B cell (primary cell): ENCODE results near the gene PARD3B. TPM values are rescaled to one million over a fixed set of nuclear protein-coding genes. Genes with fewer than 3 reads are reported as not detected.

Experiments used
- ATAC-seq: fragments of 200-7000 bp; cut with Tn5 transposase; one replicate; pipeline ENCODE4 v1.10.0; 2021; ENCODE audit warnings: low read depth, mild to moderate bottlenecking, moderate number of reproducible peaks, moderate library complexity
- CTCF ChIA-PET: fragments of 350-600 bp; sonication (Branson Sonifier 250); formaldehyde crosslinking; loops from one replicate; lab custom pipeline; 2021; ENCODE audit warnings: antibody characterized with exemption, inconsistent platforms; lab: Charles Lee
- POLR2A ChIA-PET: fragments of 350-600 bp; sonication (Branson Sonifier 250); formaldehyde crosslinking; loops from one replicate; lab custom pipeline; 2021; ENCODE audit warnings: antibody characterized with exemption; lab: Charles Lee
- DNase-seq: peaks from one replicate; pipeline ENCODE4 v3.0.0; 2013
- H2AFZ ChIP-seq: 2 replicates; pipeline ENCODE4 v1.6.1; 2012; ENCODE audit warnings: mild to moderate bottlenecking, low read depth, low read length; ENCODE audit not compliant: insufficient read depth, poor library complexity, severe bottlenecking
- H3K27ac ChIP-seq, 2 donors: 1 replicate in 1 of 2; 2 replicates in 1 of 2; pipeline ENCODE4 v1.5.1; 2012 to 2013; ENCODE audit warnings: low read length in 2 of 2, mild to moderate bottlenecking in 2 of 2, moderate library complexity in 1 of 2
- H3K27me3 ChIP-seq, 4 experiments: fragments of 200-600 bp in 1 of 4; sonication (generic) in 1 of 4; replicated peaks in 1 of 4; 1 replicate in 2 of 4; 2 replicates in 2 of 4; pipeline versions ENCODE4 v1.6.1 to v1.7.0; 2013 to 2016; ENCODE audit warnings: low read length in 3 of 4, mild to moderate bottlenecking in 2 of 4, mixed read lengths in 1 of 4, moderate library complexity in 1 of 4; ENCODE audit not compliant: insufficient read depth in 4 of 4, control insufficient read depth in 3 of 4; ENCODE audit errors: control extremely low read depth in 1 of 4
- H3K36me3 ChIP-seq, 2 experiments: replicated peaks in 1 of 2; 1 replicate in 1 of 2; 2 replicates in 1 of 2; pipeline versions ENCODE4 v1.6.1 to v1.7.1; 2013; ENCODE audit warnings: low read length in 1 of 2; ENCODE audit not compliant: insufficient read depth in 2 of 2, control insufficient read depth in 1 of 2; ENCODE audit errors: control extremely low read depth in 1 of 2, extremely low read depth in 1 of 2
- H3K4me1 ChIP-seq, 2 donors: fragments of 200-600 bp in 1 of 2; sonication (generic) in 1 of 2; 1 replicate in 1 of 2; 2 replicates in 1 of 2; pipeline versions ENCODE4 v1.5.1 to v1.6.1; 2013 to 2017; ENCODE audit warnings: low read length in 2 of 2; ENCODE audit not compliant: control insufficient read depth in 2 of 2, insufficient read depth in 2 of 2
- H3K4me2 ChIP-seq: replicated peaks from 2 replicates; pipeline ENCODE3; 2012; ENCODE audit warnings: mild to moderate bottlenecking, low read depth, low read length; ENCODE audit not compliant: poor library complexity, severe bottlenecking
- H3K4me3 ChIP-seq, 5 experiments: fragments of 200-600 bp in 1 of 5; sonication (generic) in 1 of 5; 1 replicate in 3 of 5; 2 replicates in 2 of 5; pipeline versions ENCODE4 v1.5.1 to v1.7.0; 2011 to 2016; ENCODE audit warnings: low read length in 4 of 5, mild to moderate bottlenecking in 4 of 5, low read depth in 2 of 5, control low read depth in 1 of 5, moderate library complexity in 1 of 5; ENCODE audit not compliant: insufficient read depth in 1 of 5; ENCODE audit errors: control extremely low read depth in 1 of 5, extremely low read depth in 1 of 5
- H3K79me2 ChIP-seq: fragments of 200-600 bp; sonication (generic); one replicate; pipeline ENCODE4 v1.6.0; 2016; ENCODE audit warnings: low read length; ENCODE audit not compliant: control insufficient read depth, insufficient read depth
- H3K9ac ChIP-seq: fragments of 200-600 bp; sonication (generic); 2 replicates; pipeline ENCODE4 v1.6.1; 2017; ENCODE audit warnings: mild to moderate bottlenecking, low read length, moderate library complexity
- H3K9me3 ChIP-seq, 3 donors: one replicate each; pipeline versions ENCODE4 v1.6.1 to v1.7.1; 2013; ENCODE audit warnings: low read length in 2 of 3; ENCODE audit not compliant: control insufficient read depth in 2 of 3, insufficient read depth in 1 of 3; ENCODE audit errors: control extremely low read depth in 1 of 3
- H4K20me1 ChIP-seq: 2 replicates; pipeline ENCODE4 v1.6.0; 2012; ENCODE audit warnings: mild to moderate bottlenecking, low read length; ENCODE audit not compliant: insufficient read depth, control insufficient read depth, poor library complexity, severe bottlenecking
- H3K27ac Mint-ChIP-seq: one replicate; pipeline ENCODE4 v1.8.0; 2021; ENCODE audit warnings: mixed read lengths
- H3K27me3 Mint-ChIP-seq: one replicate; pipeline ENCODE4 v1.8.0; 2021; ENCODE audit warnings: mixed read lengths
- H3K4me1 Mint-ChIP-seq: one replicate; pipeline ENCODE4 v1.8.0; 2021; ENCODE audit warnings: mixed read lengths
- H3K4me3 Mint-ChIP-seq: one replicate; pipeline ENCODE4 v1.8.0; 2021; ENCODE audit warnings: mixed read lengths
- H3K9me3 Mint-ChIP-seq: one replicate; pipeline ENCODE4 v1.8.0; 2022; ENCODE audit warnings: mixed read lengths; ENCODE audit not compliant: insufficient read depth
- EZH2 ChIP-seq: IDR thresholded peaks from 2 replicates; pipeline ENCODE4 v1.6.1; 2012; ENCODE audit warnings: borderline replicate concordance, low read depth, mild to moderate bottlenecking, moderate library complexity, low read length; ENCODE audit not compliant: insufficient read depth, poor library complexity, severe bottlenecking
- WGBS: methylation state at CpG from one replicate; pipeline ENCODE4 v1.1.5; 2013; ENCODE audit warnings: missing lambda C conversion rate; ENCODE audit not compliant: insufficient coverage; 5-methylcytosine and 5-hydroxymethylcytosine counted together
- intact Hi-C: fragments of 100-400 bp; cut with micrococcal nuclease; formaldehyde crosslinking; loops from one replicate; pipeline ENCODE4 v1.10.0; 2022
- polyA plus RNA-seq: library from polyadenylated mRNA; depleted of rRNA; stranded (reverse); fragments of >200 nt; gene quantifications from 2 replicates; pipeline ENCODE4 v1.2.3, GENCODE V29; 2012
- total RNA-seq, 2 donors: library from RNA; stranded (reverse); fragments of 120-200 nt in 1 of 2; gene quantifications; 1 replicate in 1 of 2; 2 replicates in 1 of 2; pipeline versions ENCODE4 v1.2.3 to v1.2.4, GENCODE V29; 2013 to 2022
- TF ChIP-seq, protein P1 (sequence below): fragments of 200-600 bp; IDR thresholded peaks from one replicate; pipeline ENCODE4 v1.8.0; 2022; ENCODE audit warnings: antibody characterized with exemption, mild to moderate bottlenecking

Gene PARD3B
- total and polyA plus RNA-seq, 2 donors (not counting 1 experiment from before 2014, with no cell fraction given) = not detected

DNA sequence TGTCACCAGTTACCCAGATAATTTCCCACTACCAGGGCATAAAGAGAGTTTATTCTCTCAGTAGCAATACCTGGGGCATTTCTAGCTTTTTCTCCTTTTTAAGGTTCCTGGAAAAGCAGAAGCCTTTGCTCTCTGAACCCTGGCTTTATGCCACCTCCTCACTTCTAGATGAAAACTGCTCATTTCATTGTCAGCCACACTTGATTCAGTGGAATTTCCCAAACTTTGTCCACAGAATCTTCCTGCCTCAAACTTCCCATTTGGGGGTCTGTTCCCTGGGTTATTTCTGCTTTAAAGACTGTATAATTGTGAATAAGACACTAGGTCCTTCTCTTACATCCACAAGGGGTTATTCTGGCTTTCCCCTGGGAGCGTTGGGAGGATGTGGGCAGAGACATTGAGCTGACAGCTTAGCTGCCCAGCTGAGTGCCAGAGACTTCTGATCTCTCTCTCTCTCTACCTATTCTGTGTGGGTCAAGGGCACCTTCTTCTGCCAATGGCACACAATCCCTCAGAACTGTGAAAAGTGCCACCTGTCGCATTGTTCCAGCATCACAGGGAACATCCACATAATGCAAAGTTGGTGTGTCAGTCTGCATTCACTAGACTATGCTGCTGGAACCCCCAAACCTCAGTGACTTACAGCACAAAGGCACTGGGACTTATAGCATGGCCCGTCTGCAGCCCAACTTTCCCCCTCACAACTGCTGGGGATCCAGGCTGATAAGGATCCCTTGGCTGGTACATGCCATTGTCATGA is 1117.1 kb downstream of the PARD3B start:
- peaks cover 38% of the 10 kb centered on the region for H3K4me1 Mint-ChIP-seq
- no peaks in the 10 kb centered on the region for H3K79me2 ChIP-seq
- no peaks in the 10 kb centered on the region for H4K20me1 ChIP-seq
- intact Hi-C loops = no loop called here
- no peak overlapping the region for H3K4me3 ChIP-seq
- 95% methylated on average over 2 of the region's 3 CpGs for WGBS
- ChIA-PET CTCF (interaction anchor here (1.6 to 3.4 kb wide), 2 partner anchors 13 to 17 kb away, joined by 4 to 11 read pairs; no protein-coding TSS in a partner anchor), POLR2A (no interaction called here)
- no peaks in the 10 kb centered on the region for H3K36me3 ChIP-seq
- TF ChIP-seq, protein P1, sequence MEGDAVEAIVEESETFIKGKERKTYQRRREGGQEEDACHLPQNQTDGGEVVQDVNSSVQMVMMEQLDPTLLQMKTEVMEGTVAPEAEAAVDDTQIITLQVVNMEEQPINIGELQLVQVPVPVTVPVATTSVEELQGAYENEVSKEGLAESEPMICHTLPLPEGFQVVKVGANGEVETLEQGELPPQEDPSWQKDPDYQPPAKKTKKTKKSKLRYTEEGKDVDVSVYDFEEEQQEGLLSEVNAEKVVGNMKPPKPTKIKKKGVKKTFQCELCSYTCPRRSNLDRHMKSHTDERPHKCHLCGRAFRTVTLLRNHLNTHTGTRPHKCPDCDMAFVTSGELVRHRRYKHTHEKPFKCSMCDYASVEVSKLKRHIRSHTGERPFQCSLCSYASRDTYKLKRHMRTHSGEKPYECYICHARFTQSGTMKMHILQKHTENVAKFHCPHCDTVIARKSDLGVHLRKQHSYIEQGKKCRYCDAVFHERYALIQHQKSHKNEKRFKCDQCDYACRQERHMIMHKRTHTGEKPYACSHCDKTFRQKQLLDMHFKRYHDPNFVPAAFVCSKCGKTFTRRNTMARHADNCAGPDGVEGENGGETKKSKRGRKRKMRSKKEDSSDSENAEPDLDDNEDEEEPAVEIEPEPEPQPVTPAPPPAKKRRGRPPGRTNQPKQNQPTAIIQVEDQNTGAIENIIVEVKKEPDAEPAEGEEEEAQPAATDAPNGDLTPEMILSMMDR = no peak
- TF ChIP-seq EZH2 = no peak
- H3K4me3 Mint-ChIP-seq = no peak overlapping the region
- H3K9me3 Mint-ChIP-seq = no peaks in the 10 kb centered on the region
- peaks cover 0 to 5% (median 0%) of the 10 kb centered on the region in 4 experiments for H3K27me3 ChIP-seq
- no peak overlapping the region for H3K9ac ChIP-seq
- H3K27me3 Mint-ChIP-seq = peaks cover 12% of the 10 kb centered on the region
- H3K4me1 ChIP-seq = peaks cover 22 to 28% of the 10 kb centered on the region in 2 donors
- H3K9me3 ChIP-seq = no peaks in the 10 kb centered on the region
- no peak overlapping the region for H2AFZ ChIP-seq
- no peak overlapping the region for H3K4me2 ChIP-seq
- no peak for DNase-seq
- no peak for ATAC-seq
- no peak overlapping the region for H3K27ac ChIP-seq
- no peak overlapping the region for H3K27ac Mint-ChIP-seq

DNA sequence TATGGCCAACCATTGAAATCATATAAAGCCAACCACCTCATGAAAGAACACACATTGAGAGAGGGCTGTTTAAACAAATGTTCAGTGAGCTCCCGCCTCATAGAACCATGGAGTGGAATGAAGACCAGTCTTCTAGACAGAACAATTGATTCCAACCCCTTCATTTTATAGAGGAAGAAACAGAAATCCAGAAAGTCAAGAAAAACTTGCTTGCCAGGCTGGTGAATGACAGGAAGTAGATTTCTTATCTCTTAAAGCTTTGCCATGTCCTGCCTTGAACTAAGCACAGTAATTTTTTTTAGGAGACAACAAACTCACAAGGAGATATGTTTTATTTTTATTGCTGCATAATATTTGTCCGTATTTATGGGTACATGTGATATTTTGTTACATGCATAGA is 1120.5 kb downstream of the PARD3B start:
- H3K27ac ChIP-seq = no peak overlapping the region
- no peak for DNase-seq
- CTCF ChIA-PET = interaction anchor here (1.3 kb wide), 1 partner anchor 9 kb away, joined by 4 read pairs; no protein-coding TSS in a partner anchor
- Mint-ChIP-seq H3K27ac (no peak overlapping the region), H3K9me3 (no peaks in the 10 kb centered on the region), H3K27me3 (peaks cover 24% of the 10 kb centered on the region), H3K4me1 (peaks cover 22% of the 10 kb centered on the region), H3K4me3 (no peak overlapping the region)
- H3K9ac ChIP-seq = no peak overlapping the region
- intact Hi-C loops = no loop called here
- H3K4me3 ChIP-seq = no peak overlapping the region
- no peak overlapping the region for H2AFZ ChIP-seq
- POLR2A ChIA-PET = no interaction called here
- peaks cover 0 to 3% (median 0%) of the 10 kb centered on the region in 4 experiments for H3K27me3 ChIP-seq
- no peaks in the 10 kb centered on the region for H3K79me2 ChIP-seq
- H4K20me1 ChIP-seq = no peaks in the 10 kb centered on the region
- H3K9me3 ChIP-seq = no peaks in the 10 kb centered on the region
- peaks cover 14% of the 10 kb centered on the region in 2 donors for H3K4me1 ChIP-seq
- H3K36me3 ChIP-seq = no peaks in the 10 kb centered on the region
- no peak for ATAC-seq
- 60% methylated on average over 1 of the region's 2 CpGs for WGBS
- H3K4me2 ChIP-seq = no peak overlapping the region
- TF ChIP-seq, protein P1 = no peak
- TF ChIP-seq EZH2 = no peak
